HepG2 (cell line): Measurements from ENCODE around the gene WDR31. TPM values are rescaled to one million over a fixed set of nuclear protein-coding genes. Genes with fewer than 3 reads are reported as not detected.

Experiments used
- ATAC-seq: fragments of 200-7000 bp; cut with Tn5 transposase; 3 replicates; pipeline ENCODE4 v1.9.1; 2020; ENCODE audit warnings: mild to moderate bottlenecking, moderate library complexity
- BruUV-seq: library from RNA; stranded (reverse); fragments of 400-500 nt; replicated peaks from 2 replicates; lab custom pipeline; 2021; lab: Mats Ljungman, UMichigan
- CTCF ChIA-PET: fragments of 300-600 bp; formaldehyde crosslinking; extraction: SDS; loops from one replicate; lab custom pipeline; 2021; ENCODE audit warnings: low total read pairs, inconsistent platforms, low intra/inter-chr PET ratio; lab: Yijun Ruan, JAX
- POLR2A ChIA-PET: fragments of 350-600 bp; sonication (Branson Sonifier 250); formaldehyde crosslinking; loops from one replicate; lab custom pipeline; 2020; ENCODE audit warnings: antibody characterized with exemption, inconsistent platforms; lab: Yijun Ruan, JAX
- DNase-seq: peaks from one replicate; pipeline ENCODE4 v3.0.0-alpha.2; 2015; ENCODE audit warnings: low spot score
- FAIRE-seq: peaks from 3 replicates; lab custom pipeline; 2011; peaks lifted over from hg19 to GRCh38; lab: Jason Lieb, UNC
- H2AFZ ChIP-seq: one replicate; pipeline ENCODE4 v1.6.1; 2011; ENCODE audit warnings: low read length, inconsistent platforms
- H3K27ac ChIP-seq: fragments of 300-600 bp; 3 replicates; pipeline ENCODE4 v1.8.0; 2011; ENCODE audit warnings: mixed run types, mild to moderate bottlenecking, mixed read lengths, low read length, inconsistent platforms; ENCODE audit not compliant: insufficient read depth; ENCODE audit errors: extremely low read length
- H3K27me3 ChIP-seq, 2 experiments: fragments of 200-600 bp in 1 of 2; 2 replicates in 1 of 2; 3 replicates in 1 of 2; pipeline versions ENCODE4 v1.6.0 to v1.8.0; 2011; ENCODE audit warnings: low read length in 2 of 2, mild to moderate bottlenecking in 2 of 2, moderate library complexity in 2 of 2, inconsistent platforms in 1 of 2; ENCODE audit not compliant: insufficient read depth in 2 of 2, control insufficient read depth in 1 of 2
- H3K36me3 ChIP-seq, 2 experiments: fragments of 200-600 bp in 1 of 2; replicated peaks in 1 of 2; 2 replicates in 1 of 2; 3 replicates in 1 of 2; pipeline versions ENCODE4 v1.5.1 to v1.8.0; 2011; ENCODE audit warnings: low read length in 2 of 2, inconsistent platforms in 1 of 2; ENCODE audit not compliant: insufficient read depth in 2 of 2, control insufficient read depth in 1 of 2
- H3K4me1 ChIP-seq: 2 replicates; pipeline ENCODE4 v1.5.1; 2012; ENCODE audit warnings: low read length, inconsistent platforms; ENCODE audit not compliant: insufficient read depth
- H3K4me2 ChIP-seq: 2 replicates; pipeline ENCODE4 v1.6.0; 2011; ENCODE audit warnings: low read depth, low read length, inconsistent platforms
- H3K4me3 ChIP-seq, 3 experiments: fragments of 200-600 bp in 1 of 3; sonication (generic), shearing (Covaris generic) in 1 of 3; replicated peaks in 1 of 3; 2 replicates each; pipeline ENCODE4 v1.5.1; 2011 to 2016; ENCODE audit warnings: low read length in 3 of 3, inconsistent platforms in 2 of 3, low read depth in 2 of 3, mild to moderate bottlenecking in 2 of 3, control low read depth in 1 of 3, mixed read lengths in 1 of 3; ENCODE audit not compliant: insufficient read depth in 1 of 3
- H3K79me2 ChIP-seq: one replicate; pipeline ENCODE4 v1.6.1; 2011; ENCODE audit warnings: low read length, inconsistent platforms; ENCODE audit not compliant: insufficient read depth
- H3K9ac ChIP-seq: 2 replicates; pipeline ENCODE4 v1.6.0; 2011; ENCODE audit warnings: mild to moderate bottlenecking, low read depth, low read length, inconsistent platforms; ENCODE audit not compliant: insufficient read depth
- H3K9me3 ChIP-seq: 2 replicates; pipeline ENCODE4 v1.5.1; 2012; ENCODE audit warnings: mild to moderate bottlenecking, low read length
- H4K20me1 ChIP-seq: 2 replicates; pipeline ENCODE4 v1.6.0; 2011; ENCODE audit warnings: inconsistent platforms, mild to moderate bottlenecking, low read length, moderate library complexity; ENCODE audit not compliant: insufficient read depth
- HDAC1 ChIP-seq: sonication (generic); formaldehyde crosslinking; IDR thresholded peaks from 2 replicates; pipeline ENCODE4 v1.5.1; 2020; ENCODE audit warnings: mild to moderate bottlenecking, missing genetic modification reagents
- KDM1A ChIP-seq: IDR thresholded peaks from 2 replicates; pipeline ENCODE4 v1.6.1; 2016; ENCODE audit warnings: missing compliant biosample characterization
- MBD4 ChIP-seq: IDR thresholded peaks from 2 replicates; pipeline ENCODE4 v1.6.1; 2012; ENCODE audit warnings: low read length, inconsistent platforms, borderline replicate concordance
- NR2F6 ChIP-seq, 2 experiments: IDR thresholded peaks; 2 replicates each; pipeline ENCODE4 v1.6.1; 2016; ENCODE audit warnings: antibody characterized with exemption in 1 of 2, mild to moderate bottlenecking in 1 of 2
- SNAPC4 ChIP-seq: sonication (generic); formaldehyde crosslinking; IDR thresholded peaks from 2 replicates; pipeline ENCODE4 v1.4.0; 2020; ENCODE audit warnings: mild to moderate bottlenecking, missing genetic modification reagents
- TEAD3 ChIP-seq: optimal IDR thresholded peaks from 2 replicates; pipeline ENCODE3; 2016; ENCODE audit warnings: borderline replicate concordance
- ZNF263 ChIP-seq: sonication (generic); formaldehyde crosslinking; IDR thresholded peaks from 2 replicates; pipeline ENCODE4 v1.4.0; 2020; ENCODE audit warnings: missing genetic modification reagents
- ZNF451 ChIP-seq: sonication (generic); formaldehyde crosslinking; IDR thresholded peaks from 2 replicates; pipeline ENCODE4 v1.5.0; 2020; ENCODE audit warnings: mild to moderate bottlenecking, missing genetic modification reagents
- WGBS: methylation state at CpG from one replicate; pipeline ENCODE4 v1.1.6; 2017; ENCODE audit warnings: low lambda C conversion rate; 5-methylcytosine and 5-hydroxymethylcytosine counted together
- in situ Hi-C: cut with HindIII; loops from 2 replicates; pipeline ENCODE4 v1.10.0; 2017; ENCODE audit warnings: low pct_unique_long_range_greater_than_20kb; ENCODE audit not compliant: extremely low pct_ligation_motif_present
- intact Hi-C: fragments of 100-400 bp; cut with micrococcal nuclease; formaldehyde crosslinking; loops from one replicate; pipeline ENCODE4 v1.10.0; 2022; ENCODE audit not compliant: unreplicated experiment
- polyA plus RNA-seq, 8 experiments: library from polyadenylated mRNA; depleted of rRNA in 3 of 8; stranded (reverse) in 7 of 8; unstranded in 1 of 8; fragments of >200 nt; fragmentation: Illumina TruSeq in 4 of 8; extraction: Trizol in 4 of 8; gene quantifications; 2 replicates each; pipeline versions ENCODE4 v1.2.1 to v1.2.3, GENCODE V29; 2011 to 2016; ENCODE audit warnings: low read depth in 4 of 8, missing spikeins in 1 of 8, mixed read lengths in 1 of 8; ENCODE audit not compliant: insufficient read depth in 1 of 8
- total RNA-seq, 5 experiments: library from RNA; depleted of rRNA; stranded (reverse); fragments of >200 nt; fragmentation: Illumina TruSeq; extraction: Trizol; gene quantifications; 2 replicates each; pipeline ENCODE4 v1.2.3, GENCODE V29; 2016; ENCODE audit warnings: low read depth in 1 of 5
- TF ChIP-seq, protein P1 (sequence below): sonication (generic); formaldehyde crosslinking; IDR thresholded peaks from 2 replicates; pipeline ENCODE4 v1.9.0; 2022; ENCODE audit warnings: missing genetic modification reagents, mild to moderate bottlenecking, borderline replicate concordance
- TF ChIP-seq, protein P2 (sequence below): sonication (generic); formaldehyde crosslinking; IDR thresholded peaks from 2 replicates; pipeline ENCODE4 v1.4.0; 2020; ENCODE audit warnings: missing genetic modification reagents

WDR31 gene
- total and polyA plus RNA-seq, 2 of the 13 experiments (the other 11 are each of a cell fraction or from before 2014, with no cell fraction given): 0.33 to 1.7 TPM

- H3K9ac ChIP-seq: peak overlapping the region; percentile 71
- WGBS: 77% methylated on average over 4 of the region's 4 CpGs
- no peak for DNase-seq
- peaks cover 12 to 36% of the 10 kb centered on the region in 2 experiments for H3K36me3 ChIP-seq
- H3K4me1 ChIP-seq: peaks cover 92% of the 10 kb centered on the region
- ChIA-PET CTCF (interaction anchor here (1.8 kb wide), 1 partner anchor 14 kb away, joined by 4 read pairs; the partner anchor contains the start of gene ALAD), POLR2A (interaction anchor here (1.1 to 3.1 kb wide), 15 partner anchors 7 to 112 kb away, joined by 3 to 29 read pairs (median 6); partner anchors contain the start of genes ALAD, C9orf43, CDC26 and HDHD3)
- in situ Hi-C loops (no loop called here), intact Hi-C loops (no loop called here)
- no peaks in the 10 kb centered on the region for H3K9me3 ChIP-seq
- peak overlapping the region; percentile 77 for H3K4me2 ChIP-seq
- H4K20me1 ChIP-seq: no peaks in the 10 kb centered on the region
- no peaks in the 10 kb centered on the region for H3K79me2 ChIP-seq
- peak; percentile 3; the same call in 1 of the 3 replicates for ATAC-seq
- peak overlapping the region; percentile 97 for H3K27ac ChIP-seq
- H3K27me3 ChIP-seq: no peaks in the 10 kb centered on the region
- H2AFZ ChIP-seq: no peak overlapping the region
- TSS peak; percentile 73 for BruUV-seq
- H3K4me3 ChIP-seq: peak overlapping the region in 2 of 3 experiments; percentile 17 to 31; a peak in 2 of 6 replicates
- FAIRE-seq: peak; percentile 55
- TF ChIP-seq ZNF451 (no peak), TEAD3 (CRISPR knock-in tag) (peak; percentile 72), SNAPC4 (CRISPR knock-in tag) (0 out of 2 replicates have a peak, but pooled peaks have one; percentile 40), ZNF263 (peak; percentile 47; the same call in 1 of the 2 replicates), HDAC1 (0 out of 2 replicates have a peak, but pooled peaks have one; percentile 14), MBD4 (0 out of 2 replicates have a peak, but pooled peaks have one; percentile 0), KDM1A (CRISPR knock-in tag) (0 out of 2 replicates have a peak, but pooled peaks have one; percentile 52), NR2F6 (IDR thresholded peaks at IDR 0.05) (no peak; the same call in 1 of the 2 replicates), NR2F6 (CRISPR knock-in tag; IDR thresholded peaks at IDR 0.05) (peak; percentile 65; the same call in 1 of the 2 replicates)
- TF ChIP-seq, protein P1, sequence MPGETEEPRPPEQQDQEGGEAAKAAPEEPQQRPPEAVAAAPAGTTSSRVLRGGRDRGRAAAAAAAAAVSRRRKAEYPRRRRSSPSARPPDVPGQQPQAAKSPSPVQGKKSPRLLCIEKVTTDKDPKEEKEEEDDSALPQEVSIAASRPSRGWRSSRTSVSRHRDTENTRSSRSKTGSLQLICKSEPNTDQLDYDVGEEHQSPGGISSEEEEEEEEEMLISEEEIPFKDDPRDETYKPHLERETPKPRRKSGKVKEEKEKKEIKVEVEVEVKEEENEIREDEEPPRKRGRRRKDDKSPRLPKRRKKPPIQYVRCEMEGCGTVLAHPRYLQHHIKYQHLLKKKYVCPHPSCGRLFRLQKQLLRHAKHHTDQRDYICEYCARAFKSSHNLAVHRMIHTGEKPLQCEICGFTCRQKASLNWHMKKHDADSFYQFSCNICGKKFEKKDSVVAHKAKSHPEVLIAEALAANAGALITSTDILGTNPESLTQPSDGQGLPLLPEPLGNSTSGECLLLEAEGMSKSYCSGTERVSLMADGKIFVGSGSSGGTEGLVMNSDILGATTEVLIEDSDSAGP (CRISPR knock-in tag): 0 out of 2 replicates have a peak, but pooled peaks have one; percentile 3
- TF ChIP-seq, protein P2, sequence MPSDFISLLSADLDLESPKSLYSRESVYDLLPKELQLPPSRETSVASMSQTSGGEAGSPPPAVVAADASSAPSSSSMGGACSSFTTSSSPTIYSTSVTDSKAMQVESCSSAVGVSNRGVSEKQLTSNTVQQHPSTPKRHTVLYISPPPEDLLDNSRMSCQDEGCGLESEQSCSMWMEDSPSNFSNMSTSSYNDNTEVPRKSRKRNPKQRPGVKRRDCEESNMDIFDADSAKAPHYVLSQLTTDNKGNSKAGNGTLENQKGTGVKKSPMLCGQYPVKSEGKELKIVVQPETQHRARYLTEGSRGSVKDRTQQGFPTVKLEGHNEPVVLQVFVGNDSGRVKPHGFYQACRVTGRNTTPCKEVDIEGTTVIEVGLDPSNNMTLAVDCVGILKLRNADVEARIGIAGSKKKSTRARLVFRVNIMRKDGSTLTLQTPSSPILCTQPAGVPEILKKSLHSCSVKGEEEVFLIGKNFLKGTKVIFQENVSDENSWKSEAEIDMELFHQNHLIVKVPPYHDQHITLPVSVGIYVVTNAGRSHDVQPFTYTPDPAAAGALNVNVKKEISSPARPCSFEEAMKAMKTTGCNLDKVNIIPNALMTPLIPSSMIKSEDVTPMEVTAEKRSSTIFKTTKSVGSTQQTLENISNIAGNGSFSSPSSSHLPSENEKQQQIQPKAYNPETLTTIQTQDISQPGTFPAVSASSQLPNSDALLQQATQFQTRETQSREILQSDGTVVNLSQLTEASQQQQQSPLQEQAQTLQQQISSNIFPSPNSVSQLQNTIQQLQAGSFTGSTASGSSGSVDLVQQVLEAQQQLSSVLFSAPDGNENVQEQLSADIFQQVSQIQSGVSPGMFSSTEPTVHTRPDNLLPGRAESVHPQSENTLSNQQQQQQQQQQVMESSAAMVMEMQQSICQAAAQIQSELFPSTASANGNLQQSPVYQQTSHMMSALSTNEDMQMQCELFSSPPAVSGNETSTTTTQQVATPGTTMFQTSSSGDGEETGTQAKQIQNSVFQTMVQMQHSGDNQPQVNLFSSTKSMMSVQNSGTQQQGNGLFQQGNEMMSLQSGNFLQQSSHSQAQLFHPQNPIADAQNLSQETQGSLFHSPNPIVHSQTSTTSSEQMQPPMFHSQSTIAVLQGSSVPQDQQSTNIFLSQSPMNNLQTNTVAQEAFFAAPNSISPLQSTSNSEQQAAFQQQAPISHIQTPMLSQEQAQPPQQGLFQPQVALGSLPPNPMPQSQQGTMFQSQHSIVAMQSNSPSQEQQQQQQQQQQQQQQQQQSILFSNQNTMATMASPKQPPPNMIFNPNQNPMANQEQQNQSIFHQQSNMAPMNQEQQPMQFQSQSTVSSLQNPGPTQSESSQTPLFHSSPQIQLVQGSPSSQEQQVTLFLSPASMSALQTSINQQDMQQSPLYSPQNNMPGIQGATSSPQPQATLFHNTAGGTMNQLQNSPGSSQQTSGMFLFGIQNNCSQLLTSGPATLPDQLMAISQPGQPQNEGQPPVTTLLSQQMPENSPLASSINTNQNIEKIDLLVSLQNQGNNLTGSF (CRISPR knock-in tag): no peak
These were observed 46.7 kb upstream of the WDR31 start for GRCh38 chr9:113386571-113387393.
